Endothelial cell of umbilical vein (primary cell): ENCODE measurements around the gene ARID1B.

Source experiments
- CTCF ChIP-seq, 2 donors: IDR thresholded peaks; 1 replicate in 1 of 2; 2 replicates in 1 of 2; pipeline ENCODE4 v1.5.1; 2011; ENCODE audit warnings: low read length in 2 of 2, mild to moderate bottlenecking in 2 of 2, moderate library complexity in 2 of 2, control low read depth in 1 of 2, inconsistent platforms in 1 of 2, low read depth in 1 of 2; ENCODE audit not compliant: insufficient read depth in 1 of 2; ENCODE audit errors: extremely low read depth in 1 of 2
- EZH2 ChIP-seq: IDR thresholded peaks from 2 replicates; pipeline ENCODE4 v1.6.1; 2012; ENCODE audit warnings: borderline replicate concordance, low read depth, mild to moderate bottlenecking, moderate library complexity, low read length, inconsistent platforms; ENCODE audit not compliant: severe bottlenecking
- MYC ChIP-seq: IDR thresholded peaks from one replicate; pipeline ENCODE4 v1.6.1; 2011; ENCODE audit warnings: mild to moderate bottlenecking, low read depth, low read length

GRCh38 chr6:156850353-156850752 is 73.2 kb downstream of the ARID1B start:
- TF ChIP-seq CTCF (IDR thresholded peaks at IDR 0.05; ENCODE audit: extremely low read depth in 1 of 2, insufficient read depth in 1 of 2, low read depth in 1 of 2, low read length in 2 of 2): no peak
- TF ChIP-seq EZH2: no peak
- TF ChIP-seq MYC: no peak
